Natural killer cell (primary cell): ENCODE results near the gene SMARCA1. TPM values are rescaled to one million over a fixed set of nuclear protein-coding genes. Genes with fewer than 3 reads are reported as not detected.
A peak's percentile ranks its signal among the peaks of the same experiment; 100 is the strongest.

Source experiments
- ATAC-seq, 3 donors: fragments of 150-1000 bp in 2 of 3; fragments of 200-7000 bp in 1 of 3; cut with Tn5 transposase; 1 replicate in 1 of 3; 2 replicates in 2 of 3; pipeline ENCODE4 v1.10.0; 2021; ENCODE audit warnings: mild to moderate bottlenecking in 2 of 3, moderate library complexity in 2 of 3
- DNase-seq, 2 donors: peaks; one replicate each; pipeline versions ENCODE4 v3.0.0 to v3.0.0-alpha.2; 2013 to 2021; ENCODE audit warnings: mixed read lengths in 1 of 2
- H3K27ac ChIP-seq: one replicate; pipeline ENCODE4 v1.5.1; 2013; ENCODE audit warnings: mild to moderate bottlenecking, low read length
- H3K27me3 ChIP-seq: one replicate; pipeline ENCODE4 v1.6.1; 2013; ENCODE audit warnings: low read length; ENCODE audit not compliant: control insufficient read depth, insufficient read depth
- H3K36me3 ChIP-seq: one replicate; pipeline ENCODE4 v1.6.1; 2013; ENCODE audit warnings: low read length; ENCODE audit not compliant: control insufficient read depth, insufficient read depth
- H3K4me1 ChIP-seq: one replicate; pipeline ENCODE4 v1.6.1; 2013; ENCODE audit warnings: low read length; ENCODE audit not compliant: control insufficient read depth, insufficient read depth
- H3K4me3 ChIP-seq: one replicate; pipeline ENCODE4 v1.5.1; 2013; ENCODE audit warnings: low read length
- H3K9me3 ChIP-seq: one replicate; pipeline ENCODE4 v1.6.1; 2013; ENCODE audit warnings: low read length; ENCODE audit not compliant: control insufficient read depth, insufficient read depth
- H3K27ac Mint-ChIP-seq, 2 donors: one replicate each; pipeline ENCODE4 v1.8.0; 2022; ENCODE audit warnings: mild to moderate bottlenecking in 2 of 2, mixed read lengths in 2 of 2, moderate library complexity in 1 of 2
- H3K27me3 Mint-ChIP-seq, 2 donors: one replicate each; pipeline ENCODE4 v1.8.0; 2022; ENCODE audit warnings: low read depth in 2 of 2, mixed read lengths in 2 of 2
- H3K36me3 Mint-ChIP-seq: one replicate; pipeline ENCODE4 v1.8.0; 2022; ENCODE audit warnings: mixed read lengths
- H3K4me1 Mint-ChIP-seq, 2 donors: one replicate each; pipeline ENCODE4 v1.8.0; 2022; ENCODE audit warnings: mixed read lengths in 2 of 2
- H3K4me3 Mint-ChIP-seq: one replicate; pipeline ENCODE4 v1.8.0; 2022; ENCODE audit warnings: mild to moderate bottlenecking, moderate library complexity, mixed read lengths
- H3K9me3 Mint-ChIP-seq, 2 donors: one replicate each; pipeline ENCODE4 v1.8.0; 2022; ENCODE audit warnings: mixed read lengths in 2 of 2
- CTCF ChIP-seq: fragments of 200-600 bp; IDR thresholded peaks from one replicate; pipeline ENCODE4 v1.8.0; 2022; ENCODE audit warnings: antibody characterized with exemption
- WGBS: methylation state at CpG from one replicate; pipeline ENCODE4 v1.1.7; 2013; ENCODE audit warnings: missing lambda C conversion rate; ENCODE audit not compliant: insufficient coverage; 5-methylcytosine and 5-hydroxymethylcytosine counted together
- intact Hi-C: fragments of 100-400 bp; cut with micrococcal nuclease; formaldehyde crosslinking; loops from one replicate; pipeline ENCODE4 v1.14.2; 2022
- total RNA-seq, 4 donors: library from RNA; stranded (reverse); fragments of 120-200 nt in 1 of 4; gene quantifications; one replicate each; pipeline versions ENCODE4 v1.2.3 to v1.2.4, GENCODE V29; 2013 to 2022

Gene SMARCA1
- total RNA-seq, 3 donors from 2014 or later (not counting 1 experiment from before 2014, with no cell fraction given) = 0.18 TPM; not detected in 2

DNA sequence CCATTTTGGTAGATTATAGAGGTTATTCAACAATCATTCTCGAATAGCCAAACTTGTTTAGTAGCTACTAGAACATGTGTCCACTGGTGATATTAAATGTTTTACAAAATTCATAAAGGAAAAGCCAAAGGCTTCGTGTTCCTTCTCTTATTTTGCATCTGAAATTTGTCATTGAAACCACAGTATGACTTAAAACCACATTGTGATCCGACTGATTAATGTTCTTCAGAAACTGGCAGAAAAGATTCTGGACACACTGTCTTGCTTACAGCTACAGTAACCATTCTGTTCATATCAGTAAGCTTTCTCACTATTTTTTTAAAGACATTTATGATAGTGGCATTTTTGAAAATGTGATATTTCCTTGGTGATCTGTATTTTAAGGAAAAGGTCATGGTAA is 2.6 kb upstream of the SMARCA1 start:
- no peak for DNase-seq
- peaks cover 0 to 23% of the 10 kb centered on the region in 2 donors for H3K4me1 Mint-ChIP-seq
- Histone ChIP-seq H3K9me3 (no peaks in the 10 kb centered on the region), H3K36me3 (no peaks in the 10 kb centered on the region), H3K27me3 (peaks cover 6% of the 10 kb centered on the region), H3K27ac (no peak overlapping the region), H3K4me1 (peaks cover 9% of the 10 kb centered on the region), H3K4me3 (no peak overlapping the region)
- H3K27me3 Mint-ChIP-seq = peaks cover 13 to 14% of the 10 kb centered on the region in 2 donors
- 14% methylated on average over 1 of the region's 3 CpGs for WGBS
- intact Hi-C loops = no loop called here
- no peaks in the 10 kb centered on the region for H3K36me3 Mint-ChIP-seq
- no peaks in the 10 kb centered on the region for H3K9me3 Mint-ChIP-seq
- H3K4me3 Mint-ChIP-seq = no peak overlapping the region
- H3K27ac Mint-ChIP-seq = no peak overlapping the region
- no peak for ATAC-seq
- no peak for TF ChIP-seq CTCF

DNA sequence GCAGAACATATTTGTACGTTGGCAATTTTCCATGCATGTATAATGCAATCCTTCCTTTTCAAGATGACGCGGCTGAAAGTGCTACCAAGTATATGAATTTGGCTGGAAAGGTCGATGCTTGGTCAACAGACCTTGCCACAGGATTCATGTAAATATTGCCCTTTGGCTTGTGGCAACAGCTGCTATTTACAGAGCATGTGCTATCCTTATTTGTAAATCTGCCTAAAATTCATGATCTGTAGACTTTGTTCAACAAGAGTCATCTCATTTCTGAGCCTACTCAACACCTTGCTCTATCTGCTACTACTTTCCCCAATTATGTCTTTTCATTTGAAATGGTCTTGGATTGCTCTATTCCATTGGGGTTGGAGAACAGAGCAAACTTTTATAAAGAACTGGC is 1.9 kb upstream of the SMARCA1 start:
- no peak overlapping the region for H3K27ac Mint-ChIP-seq
- Histone ChIP-seq H3K4me3 (no peak overlapping the region), H3K9me3 (no peaks in the 10 kb centered on the region), H3K27me3 (peaks cover 6% of the 10 kb centered on the region), H3K36me3 (no peaks in the 10 kb centered on the region), H3K27ac (no peak overlapping the region), H3K4me1 (peaks cover 9% of the 10 kb centered on the region)
- intact Hi-C loops = no loop called here
- no peaks in the 10 kb centered on the region for H3K9me3 Mint-ChIP-seq
- DNase-seq = no peak
- peak overlapping the region; percentile 25 for H3K4me3 Mint-ChIP-seq
- no peak for TF ChIP-seq CTCF
- H3K4me1 Mint-ChIP-seq = peaks cover 0 to 23% of the 10 kb centered on the region in 2 donors
- WGBS = 47% methylated on average over 4 of the region's 4 CpGs
- peaks cover 18% of the 10 kb centered on the region in 2 donors for H3K27me3 Mint-ChIP-seq
- no peak for ATAC-seq
- H3K36me3 Mint-ChIP-seq = no peaks in the 10 kb centered on the region

DNA sequence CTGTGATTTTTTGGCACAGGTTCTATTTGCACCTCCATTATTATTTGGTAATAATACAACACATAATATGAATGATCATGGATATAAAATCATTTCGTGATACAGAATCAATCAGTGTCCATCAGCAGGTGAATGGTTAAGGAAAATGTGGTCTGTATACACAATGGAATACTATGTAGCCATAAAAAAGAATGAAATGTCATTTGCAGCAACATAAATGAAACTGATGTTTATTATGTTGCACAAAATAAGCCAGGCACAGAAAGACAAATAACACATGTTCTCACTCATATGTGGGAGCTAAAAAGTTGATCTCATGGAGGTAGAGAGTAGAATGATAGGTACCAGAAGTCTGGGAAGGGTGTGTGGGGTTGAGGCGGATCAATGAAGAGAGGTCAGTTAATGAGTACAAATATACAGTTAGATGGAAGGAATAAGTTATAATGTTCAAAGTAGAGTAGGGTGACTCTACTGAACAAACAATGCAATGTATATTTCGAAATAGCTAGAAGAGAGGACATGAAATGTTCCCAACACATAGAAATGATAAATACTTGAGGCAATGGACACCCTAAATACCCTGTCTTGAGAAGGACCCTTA is 1.1 kb upstream of the SMARCA1 start:
- H3K27me3 ChIP-seq = peaks cover 6% of the 10 kb centered on the region
- peaks cover 9% of the 10 kb centered on the region for H3K4me1 ChIP-seq
- H3K9me3 Mint-ChIP-seq = no peaks in the 10 kb centered on the region
- H3K36me3 ChIP-seq = no peaks in the 10 kb centered on the region
- intact Hi-C loops = no loop called here
- H3K4me3 ChIP-seq = no peak overlapping the region
- WGBS = 83% methylated on average over 2 of the region's 3 CpGs
- ATAC-seq = no peak
- no peak for DNase-seq
- no peak overlapping the region for H3K27ac ChIP-seq
- peaks cover 21 to 26% of the 10 kb centered on the region in 2 donors for H3K27me3 Mint-ChIP-seq
- no peaks in the 10 kb centered on the region for H3K9me3 ChIP-seq
- H3K4me1 Mint-ChIP-seq = peaks cover 0 to 23% of the 10 kb centered on the region in 2 donors
- TF ChIP-seq CTCF = no peak
- peak overlapping the region; percentile 82 for H3K4me3 Mint-ChIP-seq
- no peak overlapping the region for H3K27ac Mint-ChIP-seq
- no peaks in the 10 kb centered on the region for H3K36me3 Mint-ChIP-seq
